HFF-Myc (cell line): ENCODE measurements around the gene AKR1D1.
A peak's percentile ranks its signal among the peaks of the same experiment; 100 is the strongest.

Experiments
- DNase-seq: peaks from one replicate; pipeline ENCODE4 v3.0.0-alpha.2; 2011; ENCODE audit warnings: low read depth; ENCODE audit errors: extremely low read depth
- H3K4me3 ChIP-seq: replicated peaks from 2 replicates; pipeline ENCODE4 v1.5.1; 2011; ENCODE audit warnings: low read depth, mild to moderate bottlenecking, control low read depth, low read length
- CTCF ChIP-seq: IDR thresholded peaks from 2 replicates; pipeline ENCODE4 v1.5.1; 2012; ENCODE audit warnings: mild to moderate bottlenecking, low read depth, low read length, control low read depth; ENCODE audit errors: missing control alignments

AKR1D1 gene

DNA sequence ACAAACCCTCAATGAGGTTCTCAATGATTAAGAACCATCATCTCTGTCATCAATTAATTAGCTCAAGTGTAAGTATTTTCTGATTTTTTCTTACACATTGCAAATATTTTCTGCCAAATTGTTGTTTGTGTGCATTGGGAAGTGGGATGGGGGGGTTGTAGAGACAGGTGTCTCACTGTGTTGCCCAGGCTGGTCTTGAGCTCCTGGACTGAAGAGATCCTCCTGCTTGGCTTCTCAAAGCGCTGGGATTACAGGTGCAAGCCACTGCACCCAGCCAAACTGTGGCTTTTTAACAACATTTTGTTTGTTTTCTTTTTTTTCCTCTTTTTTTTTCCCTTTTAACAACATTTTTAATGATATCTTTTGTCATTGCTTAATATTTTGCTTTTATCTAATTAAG is 87.5 kb downstream of the AKR1D1 start:
- H3K4me3 ChIP-seq, result no peak overlapping the region
- no peak for TF ChIP-seq CTCF
- no peak for DNase-seq

- DNase-seq, result peak; percentile 15
- TF ChIP-seq CTCF, result no peak
- no peak overlapping the region for H3K4me3 ChIP-seq
Measured at GRCh38 chr7:138164804-138165203, 88.5 kb downstream of the AKR1D1 start.

DNA sequence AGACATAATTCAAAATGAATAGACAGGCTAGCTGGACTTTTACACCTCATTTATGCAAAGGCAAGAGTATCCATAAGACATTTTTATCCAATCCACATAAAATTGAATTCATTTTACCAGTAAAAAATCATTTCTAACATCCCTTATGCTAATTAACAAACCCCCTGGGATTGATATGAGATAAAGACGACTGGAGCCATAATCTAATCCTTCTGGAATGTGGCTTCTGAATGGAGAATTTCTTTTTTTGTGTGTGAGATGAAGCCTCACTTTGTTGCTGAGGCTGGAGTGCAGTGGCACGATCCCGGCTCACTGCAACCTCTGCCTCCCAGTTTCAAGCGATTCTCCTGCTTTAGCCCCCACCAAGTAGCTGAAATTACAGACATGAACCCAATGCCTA is 90.4 kb downstream of the AKR1D1 start:
- H3K4me3 ChIP-seq, result no peak overlapping the region
- no peak for DNase-seq
- no peak for TF ChIP-seq CTCF

DNA sequence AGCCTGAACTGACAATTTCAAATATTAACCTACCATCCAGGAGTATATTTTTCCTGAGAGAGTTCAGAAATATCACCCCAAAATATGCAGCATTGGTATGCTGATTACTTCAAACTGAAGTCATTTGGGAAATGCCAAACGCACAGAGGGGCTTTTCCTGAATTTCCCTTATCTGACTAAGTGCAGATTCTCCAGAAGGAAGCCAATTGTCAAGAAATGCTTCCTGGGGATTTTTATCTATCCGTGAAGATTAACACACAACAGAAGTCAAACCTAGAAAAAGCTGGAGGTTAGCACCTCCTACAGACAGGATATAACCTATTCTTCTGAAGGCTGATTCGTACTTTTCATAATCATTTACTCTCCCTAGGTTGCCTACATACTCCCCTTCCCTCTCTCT is 91.0 kb downstream of the AKR1D1 start:
- H3K4me3 ChIP-seq, result no peak overlapping the region
- no peak for DNase-seq

GRCh38 chr7:138167869-138168296 is 91.6 kb downstream of the AKR1D1 start:
- no peak for TF ChIP-seq CTCF
- DNase-seq, result no peak
- no peak overlapping the region for H3K4me3 ChIP-seq

More for the DNA sequence above, 91.0 kb downstream of the AKR1D1 start:
- no peak for TF ChIP-seq CTCF
